PFSK-1 (cell line): ENCODE results near the gene TNFRSF19.

Experiments
- FOXP2 ChIP-seq: optimal IDR thresholded peaks from 2 replicates; pipeline ENCODE3; 2011; ENCODE audit warnings: borderline replicate concordance, control low read depth, inconsistent platforms; ENCODE audit not compliant: insufficient read depth; ENCODE audit errors: extremely low read length, extremely low read depth
- POLR2AphosphoS5 ChIP-seq: IDR thresholded peaks from 2 replicates; pipeline ENCODE4 v1.6.1; 2012; ENCODE audit warnings: low read depth, mild to moderate bottlenecking, control low read depth, low read length, moderate library complexity
- REST ChIP-seq, 2 experiments: IDR thresholded peaks; 2 replicates each; pipeline versions ENCODE4 v1.6.1 to v1.8.0; 2011 to 2012; ENCODE audit warnings: low read depth in 2 of 2, low read length in 2 of 2, control low read depth in 1 of 2, inconsistent platforms in 1 of 2, mild to moderate bottlenecking in 1 of 2, moderate library complexity in 1 of 2; ENCODE audit not compliant: insufficient read depth in 1 of 2
- SIN3A ChIP-seq: IDR thresholded peaks from 2 replicates; pipeline ENCODE4 v1.6.1; 2012; ENCODE audit warnings: mild to moderate bottlenecking, low read length, moderate library complexity, borderline replicate concordance; ENCODE audit not compliant: insufficient read depth
- TAF1 ChIP-seq: IDR thresholded peaks from 2 replicates; pipeline ENCODE4 v1.6.1; 2012; ENCODE audit warnings: low read length, control low read depth, borderline replicate concordance; ENCODE audit not compliant: insufficient read depth

Gene TNFRSF19

GRCh38 chr13:23558675-23559536 is 11.3 kb upstream of the TNFRSF19 start:
- no peak for TF ChIP-seq POLR2AphosphoS5
- TF ChIP-seq SIN3A, result no peak
- no peak for TF ChIP-seq REST (IDR thresholded peaks at IDR 0.05; ENCODE audit: insufficient read depth in 1 of 2, low read depth in 2 of 2, low read length in 2 of 2)
- TF ChIP-seq TAF1, result no peak
- TF ChIP-seq FOXP2, result no peak

- no peak for TF ChIP-seq SIN3A
- no peak for TF ChIP-seq REST (IDR thresholded peaks at IDR 0.05; ENCODE audit: insufficient read depth in 1 of 2, low read depth in 2 of 2, low read length in 2 of 2)
- TF ChIP-seq POLR2AphosphoS5, result no peak
- TF ChIP-seq TAF1, result no peak
Observed at GRCh38 chr13:23560571-23561089, 9.6 kb upstream of the TNFRSF19 start.

- TF ChIP-seq FOXP2 (no peak), POLR2AphosphoS5 (no peak), SIN3A (no peak), TAF1 (no peak), REST (IDR thresholded peaks at IDR 0.05; ENCODE audit: insufficient read depth in 1 of 2, low read depth in 2 of 2, low read length in 2 of 2) (no peak)
Observed at GRCh38 chr13:23561261-23561660, 9.0 kb upstream of the TNFRSF19 start.

GRCh38 chr13:23563085-23563845 is 6.9 kb upstream of the TNFRSF19 start:
- no peak for TF ChIP-seq REST (IDR thresholded peaks at IDR 0.05; ENCODE audit: insufficient read depth in 1 of 2, low read depth in 2 of 2, low read length in 2 of 2)
- TF ChIP-seq TAF1, result no peak
- no peak for TF ChIP-seq SIN3A
- TF ChIP-seq FOXP2, result no peak
- no peak for TF ChIP-seq POLR2AphosphoS5
